ENCODE results near the gene IGSF21. TPM values are rescaled to one million over a fixed set of nuclear protein-coding genes. Genes with fewer than 3 reads are reported as not detected.

IGSF21 gene
- total and polyA plus RNA-seq, 2 of the 8 experiments (the other 6 are each of a cell fraction or from before 2014, with no cell fraction given): 22.5 to 28.5 TPM

DNA sequence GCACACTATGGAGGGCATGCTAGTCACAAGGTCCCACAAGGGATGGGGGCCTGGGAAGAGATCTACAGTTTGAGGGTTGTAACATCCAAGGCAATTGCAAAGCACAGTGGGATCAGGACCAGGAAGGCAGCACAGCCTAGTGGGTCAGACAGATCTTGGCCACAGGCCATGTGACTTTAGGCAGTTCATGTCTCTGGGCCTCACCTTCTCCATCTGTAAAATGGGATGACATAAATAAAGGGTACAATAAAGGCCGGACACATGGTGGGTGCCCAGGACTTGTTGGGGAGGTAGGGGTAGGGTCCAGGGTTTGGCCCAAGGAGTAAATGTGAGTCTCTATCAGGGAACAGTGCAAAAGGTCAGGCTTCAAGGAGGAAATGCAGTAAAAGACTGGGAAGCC lies 18.1 kb upstream of the IGSF21 start:
- TF ChIP-seq BACH1 (IDR thresholded peaks at IDR 0.05; ENCODE audit: low read length) (no peak), CREB1 (IDR thresholded peaks at IDR 0.05) (no peak), CBX5 (IDR thresholded peaks at IDR 0.05; ENCODE audit: low read depth, low read length) (no peak), POLR2AphosphoS5 (IDR thresholded peaks at IDR 0.05; ENCODE audit: low read depth, low read length) (no peak), NRF1 (IDR thresholded peaks at IDR 0.05; ENCODE audit: low read depth, low read length) (no peak), SIRT6 (IDR thresholded peaks at IDR 0.05; ENCODE audit: low read length) (no peak), KDM5A (IDR thresholded peaks at IDR 0.05; ENCODE audit: low read length) (no peak), CEBPB (IDR thresholded peaks at IDR 0.05; ENCODE audit: low read depth, low read length) (no peak), TAF7 (optimal IDR thresholded peaks at IDR 0.05; ENCODE audit: borderline replicate concordance, low read depth, low read length) (no peak), SRF (IDR thresholded peaks at IDR 0.05; ENCODE audit: low read depth, low read length) (no peak), EGR1 (IDR thresholded peaks at IDR 0.05; ENCODE audit: borderline replicate concordance, low read depth, low read length) (no peak)
- TF ChIP-seq, protein P1, sequence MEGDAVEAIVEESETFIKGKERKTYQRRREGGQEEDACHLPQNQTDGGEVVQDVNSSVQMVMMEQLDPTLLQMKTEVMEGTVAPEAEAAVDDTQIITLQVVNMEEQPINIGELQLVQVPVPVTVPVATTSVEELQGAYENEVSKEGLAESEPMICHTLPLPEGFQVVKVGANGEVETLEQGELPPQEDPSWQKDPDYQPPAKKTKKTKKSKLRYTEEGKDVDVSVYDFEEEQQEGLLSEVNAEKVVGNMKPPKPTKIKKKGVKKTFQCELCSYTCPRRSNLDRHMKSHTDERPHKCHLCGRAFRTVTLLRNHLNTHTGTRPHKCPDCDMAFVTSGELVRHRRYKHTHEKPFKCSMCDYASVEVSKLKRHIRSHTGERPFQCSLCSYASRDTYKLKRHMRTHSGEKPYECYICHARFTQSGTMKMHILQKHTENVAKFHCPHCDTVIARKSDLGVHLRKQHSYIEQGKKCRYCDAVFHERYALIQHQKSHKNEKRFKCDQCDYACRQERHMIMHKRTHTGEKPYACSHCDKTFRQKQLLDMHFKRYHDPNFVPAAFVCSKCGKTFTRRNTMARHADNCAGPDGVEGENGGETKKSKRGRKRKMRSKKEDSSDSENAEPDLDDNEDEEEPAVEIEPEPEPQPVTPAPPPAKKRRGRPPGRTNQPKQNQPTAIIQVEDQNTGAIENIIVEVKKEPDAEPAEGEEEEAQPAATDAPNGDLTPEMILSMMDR (IDR thresholded peaks at IDR 0.05; ENCODE audit: control extremely low read depth in 1 of 3, insufficient read depth in 1 of 3, low read depth in 1 of 3, low read length in 3 of 3): no peak
- peak overlapping the region; percentile 54; the same call in 1 of the 2 replicates for H2AK5ac ChIP-seq (ENCODE audit: low read depth, low read length)
- no peak overlapping the region for H4K8ac ChIP-seq (ENCODE audit: extremely low read depth, insufficient read depth, low read length)
- peak overlapping the region; percentile 3 for H3K4ac ChIP-seq (replicated peaks; ENCODE audit: insufficient read length, low read depth, low read length)
- DNase-seq (ENCODE audit: low read depth in 1 of 2, low spot score in 2 of 2) (no peak), FAIRE-seq (no peak)
- no peak overlapping the region for H4K5ac ChIP-seq (ENCODE audit: insufficient read length, low read depth, low read length)
- H4K20me1 ChIP-seq (replicated peaks in 1 of 2; ENCODE audit: control insufficient read depth in 1 of 2, insufficient read depth in 2 of 2, low read length in 2 of 2): no peaks in the 10 kb centered on the region
- no peak overlapping the region for H4K91ac ChIP-seq (replicated peaks; ENCODE audit: insufficient read length, low read length)
- H3K4me2 ChIP-seq (ENCODE audit: insufficient read depth in 1 of 2, low read depth in 2 of 2, low read length in 2 of 2): no peak overlapping the region
- H2AFZ ChIP-seq (ENCODE audit: low read length): no peak overlapping the region
- no peak overlapping the region for H3K4me3 ChIP-seq (ENCODE audit: extremely low read depth in 1 of 4, insufficient read depth in 2 of 4, low read depth in 3 of 4, low read length in 4 of 4)
- H3K36me3 ChIP-seq (ENCODE audit: control insufficient read depth in 2 of 4, insufficient read depth in 4 of 4, low read length in 3 of 4): no peaks in the 10 kb centered on the region
- H3K23ac ChIP-seq (ENCODE audit: insufficient read length): no peak overlapping the region
- no peak overlapping the region for H2BK120ac ChIP-seq (replicated peaks; ENCODE audit: low read depth, low read length)
- no peaks in the 10 kb centered on the region; the same call in 1 of the 2 replicates for H3K23me2 ChIP-seq (ENCODE audit: low read depth, low read length)
- H3K27me3 ChIP-seq (replicated peaks in 1 of 4; ENCODE audit: control insufficient read depth in 3 of 4, extremely low read depth in 1 of 4, insufficient read depth in 3 of 4, low read length in 3 of 4): peaks cover 0 to 2% (median 0%) of the 10 kb centered on the region in 4 experiments; a peak in 1 of 7 replicates
- no peak overlapping the region for H3K18ac ChIP-seq (ENCODE audit: extremely low read depth, low read length)
- H3K9ac ChIP-seq (replicated peaks in 1 of 4; ENCODE audit: extremely low read depth in 1 of 4, low read depth in 3 of 4, low read length in 3 of 4): no peak overlapping the region
- no peaks in the 10 kb centered on the region for H3K79me1 ChIP-seq (ENCODE audit: low read depth, low read length)
- H3K79me2 ChIP-seq (ENCODE audit: control insufficient read depth in 1 of 2, insufficient read depth in 2 of 2, low read length in 2 of 2): no peaks in the 10 kb centered on the region
- H3K27ac ChIP-seq (ENCODE audit: low read depth, low read length): no peak overlapping the region
- H2BK15ac ChIP-seq (ENCODE audit: low read length): 0 out of 2 replicates have a peak overlapping the region, but pooled peaks have one; percentile 24
- POLR2A ChIA-PET (ENCODE audit: partially characterized antibody): interaction anchor here (2.2 kb wide), 1 partner anchor 15 kb away, joined by 6 read pairs; no protein-coding TSS in a partner anchor
- CTCF ChIA-PET (ENCODE audit: partially characterized antibody): interaction anchor here (3.4 kb wide), 1 partner anchor 10 kb away, joined by 34 read pairs; no protein-coding TSS in a partner anchor
- peaks cover 6 to 20% (median 15%) of the 10 kb centered on the region in 4 experiments for H3K4me1 ChIP-seq (replicated peaks in 1 of 4; ENCODE audit: control insufficient read depth in 3 of 4, insufficient read depth in 4 of 4, low read length in 3 of 4)
- H3K56ac ChIP-seq (replicated peaks; ENCODE audit: insufficient read length, low read depth, low read length): no peak overlapping the region
- H3K9me3 ChIP-seq (ENCODE audit: insufficient read depth in 2 of 2, low read depth in 1 of 2, low read length in 1 of 2): no peaks in the 10 kb centered on the region
- H3K14ac ChIP-seq (ENCODE audit: insufficient read length): no peak overlapping the region
- H2BK5ac ChIP-seq (ENCODE audit: low read depth, low read length): 0 out of 2 replicates have a peak overlapping the region, but pooled peaks have one; percentile 7
- WGBS, 2 experiments (ENCODE audit: extremely low coverage in 1 of 2, insufficient coverage in 1 of 2, insufficient read length in 1 of 2, insufficient replicate concordance in 2 of 2, low coverage in 1 of 2, low lambda C conversion rate in 2 of 2, missing lambda C conversion rate in 1 of 2): 75% methylated on average over 1 of the region's 1 CpG; no CpG with 5 or more reads in 1 of the 2 experiments
- H2BK12ac ChIP-seq (ENCODE audit: low read depth, low read length): no peak overlapping the region
- H2BK20ac ChIP-seq (ENCODE audit: low read length): peak overlapping the region; percentile 11; the same call in 1 of the 2 replicates
